GM21423 (cell line): Measurements from ENCODE around the gene RTN4RL1.

Source experiments
- ATAC-seq: cut with Tn5 transposase; IDR thresholded peaks from one replicate; pipeline ENCODE4 v1.9.1; 2021; ENCODE audit warnings: mild to moderate bottlenecking, moderate library complexity; ENCODE audit not compliant: unreplicated experiment

The RTN4RL1 gene

GRCh38 chr17:1931844-1932579 is 93.1 kb downstream of the RTN4RL1 start:
- no peak for ATAC-seq

- no peak for ATAC-seq
These were observed 94.8 kb downstream of the RTN4RL1 start for GRCh38 chr17:1930337-1930645.

DNA sequence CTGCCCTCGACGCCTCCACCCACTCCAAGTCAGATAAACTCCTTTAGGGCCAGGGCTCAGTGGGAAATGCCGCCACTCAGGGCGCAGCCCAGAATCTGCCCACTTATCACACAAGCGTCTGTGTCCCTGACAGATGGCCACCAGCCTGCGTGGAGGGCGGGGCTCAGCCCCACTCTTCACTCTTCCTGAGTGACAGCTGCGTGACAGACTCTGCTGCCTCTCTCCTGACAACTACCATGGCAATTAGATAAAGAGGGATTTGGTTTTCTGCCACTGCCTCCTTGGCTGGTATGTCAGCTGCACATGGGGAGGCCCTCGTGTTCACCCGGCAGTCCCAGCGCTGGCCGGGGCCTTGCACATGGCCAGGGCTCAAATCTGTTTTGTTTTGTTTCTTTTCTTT is 96.2 kb downstream of the RTN4RL1 start:
- ATAC-seq: no peak

GRCh38 chr17:1920948-1921351 is 104.2 kb downstream of the RTN4RL1 start:
- no peak for ATAC-seq

GRCh38 chr17:1919201-1919600 is 105.9 kb downstream of the RTN4RL1 start:
- ATAC-seq: no peak

DNA sequence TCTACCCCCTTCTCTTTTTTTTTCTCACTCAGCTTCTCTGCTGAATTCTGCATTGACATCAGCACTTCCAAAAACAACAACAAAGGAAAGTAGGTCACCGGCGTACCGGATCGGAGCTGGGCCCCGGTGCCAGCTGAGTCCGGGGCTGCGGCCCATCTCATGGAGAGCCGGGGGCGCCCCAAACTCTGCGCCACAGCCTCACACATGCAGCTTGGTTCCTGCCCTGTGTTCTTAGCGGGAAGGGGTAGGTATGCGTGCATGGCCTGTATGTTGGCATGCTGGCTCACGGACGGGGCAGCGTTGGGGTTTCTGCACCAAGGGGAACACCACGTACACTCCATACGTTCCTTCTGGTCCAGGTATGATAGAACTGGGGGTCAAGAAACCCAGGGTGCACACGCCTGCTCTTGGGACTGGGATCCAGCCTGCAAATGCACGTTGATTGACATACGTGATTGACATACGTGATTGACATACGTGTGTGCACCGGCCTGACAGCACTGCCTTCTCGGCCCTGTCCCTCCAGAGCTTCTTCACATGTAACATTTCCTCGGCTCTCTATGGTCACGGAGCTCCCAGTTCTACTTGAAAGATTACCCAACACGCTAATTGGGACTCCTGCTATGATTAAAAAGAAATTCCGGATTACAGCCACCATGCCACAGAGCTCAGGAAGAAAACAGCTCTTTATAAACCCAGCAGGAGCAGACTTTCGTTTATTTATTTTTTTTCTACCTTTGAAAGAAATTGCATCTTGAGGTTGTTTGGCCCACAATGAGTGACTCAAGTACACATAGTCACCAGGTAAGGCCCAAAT is 106.6 kb downstream of the RTN4RL1 start:
- ATAC-seq: no peak

GRCh38 chr17:1916963-1917715 is 108.0 kb downstream of the RTN4RL1 start:
- no peak for ATAC-seq

- ATAC-seq: no peak
These were observed 108.8 kb downstream of the RTN4RL1 start for GRCh38 chr17:1916316-1916715.

DNA sequence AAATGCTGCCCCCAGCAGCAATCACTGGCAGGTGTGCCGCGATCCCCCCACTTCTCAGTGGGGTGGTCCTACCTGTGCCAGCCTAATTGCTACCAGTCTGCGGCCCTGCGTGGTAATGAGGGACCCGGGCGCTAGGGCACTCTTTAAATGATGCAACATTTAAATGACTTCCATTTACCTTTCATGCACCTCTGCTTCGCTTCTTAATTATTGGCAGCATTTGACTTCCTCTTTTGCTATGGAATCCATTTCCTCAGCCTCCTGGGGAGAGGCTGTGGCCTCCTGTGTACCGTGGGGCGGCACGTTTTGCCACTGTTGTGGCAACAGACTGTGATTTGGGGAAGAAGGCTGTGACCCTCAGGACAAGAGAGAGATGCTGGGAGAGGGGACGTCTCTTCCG is 109.2 kb downstream of the RTN4RL1 start:
- ATAC-seq: no peak

DNA sequence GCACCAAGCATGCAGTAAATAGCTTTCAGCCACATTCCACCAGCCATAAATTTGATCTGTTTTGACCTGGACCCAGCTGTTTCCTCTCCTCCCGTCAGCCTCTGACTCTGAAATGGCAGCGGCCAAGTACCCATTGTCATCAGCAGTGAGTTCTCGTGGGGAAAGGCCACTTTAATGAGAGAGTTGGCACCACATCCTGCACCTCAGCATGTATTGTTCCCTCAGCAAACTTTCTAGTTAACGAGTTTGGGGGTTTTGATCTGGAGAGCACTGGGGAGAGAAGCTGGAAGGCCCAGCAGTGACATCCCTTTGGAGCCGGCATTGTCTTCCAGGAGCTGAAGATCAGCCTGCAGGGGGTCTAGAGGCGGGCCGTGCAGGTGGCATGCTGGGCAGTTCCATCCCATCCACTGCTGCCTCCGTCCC is 110.5 kb downstream of the RTN4RL1 start:
- no peak for ATAC-seq

- no peak for ATAC-seq
These were observed 111.4 kb downstream of the RTN4RL1 start for GRCh38 chr17:1913702-1914101.

GRCh38 chr17:1912146-1912545 is 113.0 kb downstream of the RTN4RL1 start:
- ATAC-seq: no peak

DNA sequence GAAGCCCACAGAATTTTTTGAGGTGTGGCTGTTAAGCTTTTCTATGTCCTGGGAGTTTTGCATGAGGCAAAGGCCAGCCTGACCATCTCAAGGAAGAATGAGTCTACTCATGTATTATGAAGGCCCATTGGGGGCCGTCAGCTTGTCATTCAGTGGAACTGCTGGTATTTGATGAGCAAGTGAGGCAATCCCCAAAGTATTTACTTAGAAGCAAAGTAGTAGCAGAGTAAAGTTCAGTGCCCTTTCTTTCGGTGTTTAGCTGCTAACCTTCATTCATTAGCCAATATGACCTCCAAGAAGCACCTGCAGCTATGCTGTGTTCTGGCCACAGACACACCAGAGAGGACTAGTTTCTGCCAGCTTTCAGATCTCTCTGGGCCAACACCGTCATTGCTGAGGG is 115.1 kb downstream of the RTN4RL1 start:
- no peak for ATAC-seq

- ATAC-seq: no peak
These were observed 116.3 kb downstream of the RTN4RL1 start for GRCh38 chr17:1908699-1909309.

GRCh38 chr17:1907909-1908698 is 117.0 kb downstream of the RTN4RL1 start:
- no peak for ATAC-seq

- no peak for ATAC-seq
These were observed 117.9 kb downstream of the RTN4RL1 start for GRCh38 chr17:1907216-1907631.

DNA sequence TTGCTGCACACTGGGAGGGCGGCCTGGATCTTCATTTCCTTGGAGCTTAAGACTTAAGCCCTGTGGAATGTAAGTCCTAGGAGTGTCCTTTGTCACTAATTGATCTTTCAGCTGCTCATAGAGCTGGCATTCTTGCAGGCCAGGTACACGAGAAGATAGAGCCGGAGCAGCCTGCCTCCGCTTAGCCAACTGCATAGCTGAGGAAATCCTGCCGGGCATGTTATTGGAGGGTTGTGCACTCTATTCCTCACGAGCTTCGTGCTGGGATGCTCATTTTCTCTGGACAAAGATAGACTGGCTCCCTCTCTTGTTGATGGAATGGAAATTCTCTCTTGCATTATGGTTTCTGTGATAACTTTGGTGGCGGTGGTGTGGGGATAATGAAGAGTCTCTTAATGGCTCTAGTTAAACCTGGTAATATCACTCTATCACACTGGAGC is 118.5 kb downstream of the RTN4RL1 start:
- ATAC-seq: no peak

GRCh38 chr17:1905190-1905913 is 119.8 kb downstream of the RTN4RL1 start:
- no peak for ATAC-seq

GRCh38 chr17:1904273-1905182 is 120.6 kb downstream of the RTN4RL1 start:
- ATAC-seq: no peak
